ENCODE data around the gene PHTF2. TPM values are rescaled to one million over a fixed set of nuclear protein-coding genes. Genes with fewer than 3 reads are reported as not detected.

The PHTF2 gene
- total RNA-seq, 1 experiment from 2014 or later: 36.9 TPM

DNA sequence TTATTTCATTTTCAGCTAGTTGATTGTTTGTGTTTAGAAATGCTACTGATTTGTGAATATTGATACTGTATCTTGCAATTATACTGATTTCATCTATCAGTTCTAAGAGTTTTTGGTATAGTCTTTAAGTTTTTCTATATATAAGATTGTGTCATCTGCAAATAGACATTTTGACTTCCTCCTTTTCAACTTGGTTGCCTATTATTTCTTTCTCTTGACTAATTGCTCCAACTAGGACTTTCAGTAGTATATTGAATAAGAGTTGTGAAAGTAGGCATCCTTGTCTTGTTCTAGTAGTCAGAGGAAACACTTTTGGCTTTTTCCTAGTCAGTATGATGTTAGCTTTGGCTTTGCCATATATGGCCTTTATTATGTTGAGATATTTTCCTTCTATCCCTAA, 20.4 kb downstream of the PHTF2 start:
- H3K27ac Mint-ChIP-seq (ENCODE audit: unreplicated experiment): no peak overlapping the region
- CTCF ChIA-PET: no interaction called here
- peaks cover 6% of the 10 kb centered on the region for H3K4me1 Mint-ChIP-seq (ENCODE audit: low read depth, unreplicated experiment)
- peaks cover 70% of the 10 kb centered on the region for H3K9me3 Mint-ChIP-seq (ENCODE audit: unreplicated experiment)
- intact Hi-C loops (cut with micrococcal nuclease; ENCODE audit: unreplicated experiment): no loop called here
- H3K4me3 ChIP-seq (ENCODE audit: low read depth, low read length): no peak overlapping the region
- H3K27me3 Mint-ChIP-seq (ENCODE audit: insufficient read depth, unreplicated experiment): no peaks in the 10 kb centered on the region
- no peak for DNase-seq
- no peaks in the 10 kb centered on the region for H3K4me1 ChIP-seq
- H3K4me3 Mint-ChIP-seq (ENCODE audit: unreplicated experiment): no peak overlapping the region
- H3K9me3 ChIP-seq: peaks cover 16% of the 10 kb centered on the region
- BruUV-seq (replicated peaks): no TSS peak
- POLR2A ChIA-PET: no interaction called here
- TF ChIP-seq, protein P1, sequence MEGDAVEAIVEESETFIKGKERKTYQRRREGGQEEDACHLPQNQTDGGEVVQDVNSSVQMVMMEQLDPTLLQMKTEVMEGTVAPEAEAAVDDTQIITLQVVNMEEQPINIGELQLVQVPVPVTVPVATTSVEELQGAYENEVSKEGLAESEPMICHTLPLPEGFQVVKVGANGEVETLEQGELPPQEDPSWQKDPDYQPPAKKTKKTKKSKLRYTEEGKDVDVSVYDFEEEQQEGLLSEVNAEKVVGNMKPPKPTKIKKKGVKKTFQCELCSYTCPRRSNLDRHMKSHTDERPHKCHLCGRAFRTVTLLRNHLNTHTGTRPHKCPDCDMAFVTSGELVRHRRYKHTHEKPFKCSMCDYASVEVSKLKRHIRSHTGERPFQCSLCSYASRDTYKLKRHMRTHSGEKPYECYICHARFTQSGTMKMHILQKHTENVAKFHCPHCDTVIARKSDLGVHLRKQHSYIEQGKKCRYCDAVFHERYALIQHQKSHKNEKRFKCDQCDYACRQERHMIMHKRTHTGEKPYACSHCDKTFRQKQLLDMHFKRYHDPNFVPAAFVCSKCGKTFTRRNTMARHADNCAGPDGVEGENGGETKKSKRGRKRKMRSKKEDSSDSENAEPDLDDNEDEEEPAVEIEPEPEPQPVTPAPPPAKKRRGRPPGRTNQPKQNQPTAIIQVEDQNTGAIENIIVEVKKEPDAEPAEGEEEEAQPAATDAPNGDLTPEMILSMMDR (IDR thresholded peaks at IDR 0.05; ENCODE audit: insufficient read depth in 1 of 2, low read depth in 1 of 2, low read length in 1 of 2, severe bottlenecking in 1 of 2, unreplicated experiment in 1 of 2): no peak
- H3K36me3 Mint-ChIP-seq (ENCODE audit: insufficient read depth, unreplicated experiment): peaks cover 42% of the 10 kb centered on the region
- H3K27me3 ChIP-seq (replicated peaks; ENCODE audit: control insufficient read depth, insufficient read depth, low read length): no peaks in the 10 kb centered on the region
- H3K36me3 ChIP-seq (ENCODE audit: control insufficient read depth, insufficient read depth, low read length): no peaks in the 10 kb centered on the region

DNA sequence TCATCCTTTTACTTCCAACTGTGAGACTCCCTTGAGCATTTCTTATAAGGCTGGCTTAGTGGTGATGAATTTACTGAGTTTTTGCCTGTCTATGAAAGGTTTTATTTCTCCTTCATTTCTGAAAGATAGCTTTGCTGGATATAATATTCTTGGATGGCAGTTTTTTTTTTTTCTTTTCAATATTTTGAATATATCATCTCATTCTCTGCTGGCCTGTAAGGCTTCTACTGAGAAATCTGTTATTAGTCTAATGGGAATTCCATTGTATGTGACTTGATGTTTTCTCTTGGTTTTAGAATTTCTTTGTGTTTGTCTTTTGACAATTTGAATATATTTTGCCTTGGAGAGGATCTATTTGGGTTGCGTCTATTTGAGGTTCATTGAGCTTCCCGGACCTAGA, 22.4 kb downstream of the PHTF2 start:
- peaks cover 7% of the 10 kb centered on the region for H3K4me1 Mint-ChIP-seq (ENCODE audit: low read depth, unreplicated experiment)
- no peaks in the 10 kb centered on the region for H3K36me3 ChIP-seq (ENCODE audit: control insufficient read depth, insufficient read depth, low read length)
- no peak for DNase-seq
- ChIA-PET POLR2A (no interaction called here), CTCF (no interaction called here)
- no peaks in the 10 kb centered on the region for H3K27me3 ChIP-seq (replicated peaks; ENCODE audit: control insufficient read depth, insufficient read depth, low read length)
- no TSS peak for BruUV-seq (replicated peaks)
- no peaks in the 10 kb centered on the region for H3K4me1 ChIP-seq
- peaks cover 69% of the 10 kb centered on the region for H3K9me3 Mint-ChIP-seq (ENCODE audit: unreplicated experiment)
- H3K27ac Mint-ChIP-seq (ENCODE audit: unreplicated experiment): no peak overlapping the region
- intact Hi-C loops (cut with micrococcal nuclease; ENCODE audit: unreplicated experiment): no loop called here
- peaks cover 16% of the 10 kb centered on the region for H3K9me3 ChIP-seq
- H3K4me3 Mint-ChIP-seq (ENCODE audit: unreplicated experiment): no peak overlapping the region
- no peak overlapping the region for H3K4me3 ChIP-seq (ENCODE audit: low read depth, low read length)
- H3K36me3 Mint-ChIP-seq (ENCODE audit: insufficient read depth, unreplicated experiment): peaks cover 42% of the 10 kb centered on the region
- H3K27me3 Mint-ChIP-seq (ENCODE audit: insufficient read depth, unreplicated experiment): no peaks in the 10 kb centered on the region
- TF ChIP-seq, protein P1 (IDR thresholded peaks at IDR 0.05; ENCODE audit: insufficient read depth in 1 of 2, low read depth in 1 of 2, low read length in 1 of 2, severe bottlenecking in 1 of 2, unreplicated experiment in 1 of 2): no peak

DNA sequence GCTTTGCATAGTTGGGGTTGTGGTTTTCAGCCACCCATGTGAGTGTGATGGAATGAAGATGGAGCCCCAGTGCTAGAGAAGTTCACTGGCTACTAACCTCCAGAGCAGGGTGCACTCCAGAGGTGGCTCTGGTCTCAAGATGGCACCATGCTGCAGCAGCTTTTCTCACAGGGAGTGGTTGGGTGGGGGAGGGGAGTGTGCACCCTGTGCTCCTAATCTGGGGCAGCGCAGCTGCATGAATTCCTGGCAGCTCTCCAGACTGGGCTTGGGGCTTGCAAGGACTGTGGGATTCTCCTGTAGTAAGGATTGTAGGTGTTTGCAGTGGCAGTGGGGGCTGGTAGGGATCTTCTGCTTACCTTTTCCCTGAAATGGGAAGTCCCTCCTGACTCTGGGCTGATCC, 23.7 kb downstream of the PHTF2 start:
- H3K4me3 Mint-ChIP-seq (ENCODE audit: unreplicated experiment): no peak overlapping the region
- BruUV-seq (replicated peaks): no TSS peak
- H3K27me3 ChIP-seq (replicated peaks; ENCODE audit: control insufficient read depth, insufficient read depth, low read length): no peaks in the 10 kb centered on the region
- H3K4me1 Mint-ChIP-seq (ENCODE audit: low read depth, unreplicated experiment): peaks cover 7% of the 10 kb centered on the region
- no peaks in the 10 kb centered on the region for H3K4me1 ChIP-seq
- peaks cover 16% of the 10 kb centered on the region for H3K9me3 ChIP-seq
- DNase-seq: no peak
- intact Hi-C loops (cut with micrococcal nuclease; ENCODE audit: unreplicated experiment): no loop called here
- CTCF ChIA-PET: no interaction called here
- H3K36me3 Mint-ChIP-seq (ENCODE audit: insufficient read depth, unreplicated experiment): peaks cover 33% of the 10 kb centered on the region
- no peaks in the 10 kb centered on the region for H3K36me3 ChIP-seq (ENCODE audit: control insufficient read depth, insufficient read depth, low read length)
- POLR2A ChIA-PET: no interaction called here
- H3K4me3 ChIP-seq (ENCODE audit: low read depth, low read length): no peak overlapping the region
- peaks cover 56% of the 10 kb centered on the region for H3K9me3 Mint-ChIP-seq (ENCODE audit: unreplicated experiment)
- peak overlapping the region; percentile 79 for H3K27ac Mint-ChIP-seq (ENCODE audit: unreplicated experiment)
- TF ChIP-seq, protein P1 (IDR thresholded peaks at IDR 0.05; ENCODE audit: insufficient read depth in 1 of 2, low read depth in 1 of 2, low read length in 1 of 2, severe bottlenecking in 1 of 2, unreplicated experiment in 1 of 2): no peak
- no peaks in the 10 kb centered on the region for H3K27me3 Mint-ChIP-seq (ENCODE audit: insufficient read depth, unreplicated experiment)

All from Caco-2 (cell line).